ENCODE data around the gene ZMYM5.
"Not testable (repeated sequence)": the region's sequence is repeated elsewhere in the genome, so short reads cannot be mapped to it uniquely, and the experiment has no call there.

Gene ZMYM5
- 22.2 to 50.5 (median 49.7) reads per million in 3 experiments for total RNA-seq

- peak; percentile 92 for DNase-seq
These were observed at the start of gene ZMYM5 for GRCh38 chr13:19863323-19864023. ZMYM5 (minus strand) TSS chr13:19863649; CDS start chr13:19852180, 11,469 bp downstream.

- DNase-seq: no peak
These were observed 47.1 kb upstream of the ZMYM5 start for GRCh38 chr13:19910336-19911072.

- no peak for DNase-seq
These were observed 45.0 kb upstream of the ZMYM5 start for GRCh38 chr13:19908350-19908986.

GRCh38 chr13:19905487-19906195 is 42.2 kb upstream of the ZMYM5 start:
- DNase-seq: not testable (repeated sequence)

GRCh38 chr13:19890030-19890429 is 26.6 kb upstream of the ZMYM5 start:
- no peak for DNase-seq

- no peak for DNase-seq
These were observed 25.4 kb upstream of the ZMYM5 start for GRCh38 chr13:19888799-19889198.

- no peak for DNase-seq
These were observed 18.8 kb upstream of the ZMYM5 start for GRCh38 chr13:19882231-19882630.

- DNase-seq: no peak
These were observed 18.2 kb upstream of the ZMYM5 start for GRCh38 chr13:19881641-19882040.

- DNase-seq: no peak
These were observed 1.4 kb upstream of the ZMYM5 start for GRCh38 chr13:19864746-19865309.

GRCh38 chr13:19864024-19864745 is 736 bp upstream of the ZMYM5 start:
- DNase-seq: peak; percentile 76

- peak; percentile 53 for DNase-seq
These were observed 752 bp downstream of the ZMYM5 start for GRCh38 chr13:19862481-19863313.

GRCh38 chr13:19861762-19862161 is 1.7 kb downstream of the ZMYM5 start:
- no peak for DNase-seq

- no peak for DNase-seq
These were observed 2.4 kb downstream of the ZMYM5 start for GRCh38 chr13:19860884-19861655.

- DNase-seq: not testable (repeated sequence)
These were observed 5.8 kb downstream of the ZMYM5 start for GRCh38 chr13:19857637-19858036.

- DNase-seq: no peak
These were observed 10.7 kb downstream of the ZMYM5 start for GRCh38 chr13:19852766-19853165.

GRCh38 chr13:19845758-19846157 is 17.7 kb downstream of the ZMYM5 start:
- DNase-seq: no peak

- no peak for DNase-seq
These were observed 24.6 kb downstream of the ZMYM5 start for GRCh38 chr13:19838865-19839275.

- DNase-seq: no peak
These were observed 27.0 kb downstream of the ZMYM5 start for GRCh38 chr13:19836472-19836871.

- DNase-seq: no peak
These were observed 28.7 kb downstream of the ZMYM5 start for GRCh38 chr13:19834704-19835103.

- no peak for DNase-seq
These were observed 40.8 kb downstream of the ZMYM5 start for GRCh38 chr13:19822673-19823072.

All from central memory CD4-positive, alpha-beta T cell (primary cell).